OCI-LY1 (cell line): ENCODE data around the gene POU4F1.

Experiments
- H2AFZ ChIP-seq: fragments of 200-600 bp; sonication (generic), shearing (Covaris generic); 2 replicates; pipeline ENCODE4 v1.6.0; 2014; ENCODE audit warnings: antibody characterized with exemption, mild to moderate bottlenecking, low read length
- H3F3A ChIP-seq: fragments of 200-600 bp; sonication (generic), shearing (Covaris generic); 2 replicates; pipeline ENCODE4 v1.6.0; 2014; ENCODE audit warnings: mild to moderate bottlenecking, antibody characterized with exemption, low read length, moderate library complexity; ENCODE audit not compliant: insufficient read depth
- H3K27ac ChIP-seq: fragments of 200-600 bp; sonication (generic); 2 replicates; pipeline ENCODE4 v1.5.1; 2014; ENCODE audit warnings: low read length, mixed run types, mild to moderate bottlenecking, low read depth; ENCODE audit not compliant: poor library complexity, severe bottlenecking
- H3K27me3 ChIP-seq: fragments of 200-600 bp; sonication (generic); 2 replicates; pipeline ENCODE4 v1.6.0; 2014; ENCODE audit warnings: antibody characterized with exemption, mild to moderate bottlenecking, low read length, moderate library complexity; ENCODE audit not compliant: insufficient read depth
- H3K36me3 ChIP-seq: fragments of 200-600 bp; sonication (generic); 2 replicates; pipeline ENCODE4 v1.6.1; 2014; ENCODE audit warnings: mild to moderate bottlenecking, antibody characterized with exemption, low read length, moderate library complexity, mixed read lengths; ENCODE audit not compliant: insufficient read depth
- H3K4me1 ChIP-seq: fragments of 200-600 bp; sonication (generic); 2 replicates; pipeline ENCODE4 v1.5.1; 2014; ENCODE audit warnings: mild to moderate bottlenecking, low read length, moderate library complexity; ENCODE audit not compliant: insufficient read depth, severe bottlenecking
- H3K4me2 ChIP-seq: fragments of 200-600 bp; sonication (generic), shearing (Covaris generic); 2 replicates; pipeline ENCODE4 v1.6.1; 2014; ENCODE audit warnings: low read length
- H3K4me3 ChIP-seq: fragments of 200-600 bp; sonication (generic); 2 replicates; pipeline ENCODE4 v1.5.1; 2014; ENCODE audit warnings: low read length, low read depth, mild to moderate bottlenecking, mixed read lengths; ENCODE audit not compliant: poor library complexity, severe bottlenecking
- H3K79me2 ChIP-seq: fragments of 200-600 bp; shearing (Covaris generic); 2 replicates; pipeline ENCODE4 v1.6.1; 2016; ENCODE audit warnings: mixed run types, low read length, mixed read lengths; ENCODE audit not compliant: insufficient read depth
- H3K9ac ChIP-seq: fragments of 200-600 bp; sonication (generic), shearing (Covaris generic); 2 replicates; pipeline ENCODE4 v1.6.1; 2014; ENCODE audit warnings: mild to moderate bottlenecking, low read length, mixed read lengths
- H3K9me2 ChIP-seq: fragments of 200-600 bp; sonication (generic), shearing (Covaris generic); 2 replicates; pipeline ENCODE4 v1.6.1; 2014; ENCODE audit warnings: low read depth, mild to moderate bottlenecking, low read length, mixed read lengths
- H3K9me3 ChIP-seq: fragments of 200-600 bp; shearing (Covaris generic); 2 replicates; pipeline ENCODE4 v1.6.1; 2014; ENCODE audit warnings: low read length, mixed read lengths
- H4K20me1 ChIP-seq: fragments of 200-600 bp; sonication (generic), shearing (Covaris generic); 2 replicates; pipeline ENCODE4 v1.6.0; 2016; ENCODE audit warnings: mild to moderate bottlenecking, low read length; ENCODE audit not compliant: insufficient read depth
- EZH2 ChIP-seq: fragments of 200-600 bp; sonication (generic), shearing (Covaris generic); IDR thresholded peaks from 2 replicates; pipeline ENCODE4 v1.8.0; 2017; ENCODE audit warnings: borderline replicate concordance, mixed run types, mild to moderate bottlenecking, antibody characterized with exemption, low read length, moderate library complexity, mixed read lengths
- TF ChIP-seq, protein P1 (sequence below): fragments of 200-600 bp; sonication (generic), shearing (Covaris generic); IDR thresholded peaks from 2 replicates; pipeline ENCODE4 v1.5.1; 2017; ENCODE audit warnings: mild to moderate bottlenecking, antibody characterized with exemption, low read length, moderate library complexity, mixed read lengths

POU4F1 gene

DNA sequence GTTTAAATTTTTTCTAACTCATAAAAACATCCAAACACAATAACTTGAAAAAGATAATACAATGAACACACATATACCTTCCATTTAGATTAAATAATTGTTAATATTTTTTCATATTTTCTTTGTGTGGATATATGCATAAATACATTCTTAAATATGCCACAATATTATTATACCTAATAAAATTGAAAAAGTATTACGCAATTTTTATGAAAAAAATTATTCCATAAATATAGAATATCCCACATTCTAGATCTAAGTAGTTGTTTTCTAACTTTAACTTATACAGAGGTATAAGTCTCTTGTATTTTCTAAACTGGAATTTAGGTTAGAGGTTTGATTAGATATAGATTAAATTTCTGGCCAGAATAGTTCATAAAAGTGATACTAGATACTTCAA lies 34.3 kb downstream of the POU4F1 start:
- no peak for TF ChIP-seq EZH2
- TF ChIP-seq, protein P1, sequence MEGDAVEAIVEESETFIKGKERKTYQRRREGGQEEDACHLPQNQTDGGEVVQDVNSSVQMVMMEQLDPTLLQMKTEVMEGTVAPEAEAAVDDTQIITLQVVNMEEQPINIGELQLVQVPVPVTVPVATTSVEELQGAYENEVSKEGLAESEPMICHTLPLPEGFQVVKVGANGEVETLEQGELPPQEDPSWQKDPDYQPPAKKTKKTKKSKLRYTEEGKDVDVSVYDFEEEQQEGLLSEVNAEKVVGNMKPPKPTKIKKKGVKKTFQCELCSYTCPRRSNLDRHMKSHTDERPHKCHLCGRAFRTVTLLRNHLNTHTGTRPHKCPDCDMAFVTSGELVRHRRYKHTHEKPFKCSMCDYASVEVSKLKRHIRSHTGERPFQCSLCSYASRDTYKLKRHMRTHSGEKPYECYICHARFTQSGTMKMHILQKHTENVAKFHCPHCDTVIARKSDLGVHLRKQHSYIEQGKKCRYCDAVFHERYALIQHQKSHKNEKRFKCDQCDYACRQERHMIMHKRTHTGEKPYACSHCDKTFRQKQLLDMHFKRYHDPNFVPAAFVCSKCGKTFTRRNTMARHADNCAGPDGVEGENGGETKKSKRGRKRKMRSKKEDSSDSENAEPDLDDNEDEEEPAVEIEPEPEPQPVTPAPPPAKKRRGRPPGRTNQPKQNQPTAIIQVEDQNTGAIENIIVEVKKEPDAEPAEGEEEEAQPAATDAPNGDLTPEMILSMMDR, result no peak
- Histone ChIP-seq H2AFZ (no peak overlapping the region), H3K9me3 (no peaks in the 10 kb centered on the region)

DNA sequence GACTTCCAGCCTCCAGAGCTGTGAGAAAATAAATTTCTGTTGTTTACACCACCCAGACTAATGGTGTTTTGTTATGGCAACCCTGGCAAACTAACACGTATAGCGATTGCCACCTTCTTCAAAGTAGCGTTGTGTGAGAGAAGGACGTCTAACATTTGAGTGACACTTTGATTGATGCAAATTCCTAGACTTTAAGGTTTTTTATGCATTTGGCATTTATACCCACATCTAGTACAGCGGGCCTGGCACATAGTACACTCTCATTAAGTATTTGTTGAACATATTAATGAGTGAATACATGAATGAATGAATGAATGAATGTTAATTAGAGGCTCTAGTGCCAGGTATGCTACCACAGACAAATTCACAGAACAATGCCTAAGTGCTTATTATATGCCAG lies 36.7 kb downstream of the POU4F1 start:
- Histone ChIP-seq H2AFZ (no peak overlapping the region), H3K9ac (no peak overlapping the region), H3K79me2 (no peaks in the 10 kb centered on the region), H3K4me2 (no peak overlapping the region), H3K9me3 (no peaks in the 10 kb centered on the region), H3K27ac (no peak overlapping the region), H3K4me3 (no peak overlapping the region), H3K36me3 (no peaks in the 10 kb centered on the region), H3K4me1 (no peaks in the 10 kb centered on the region), H3K9me2 (no peaks in the 10 kb centered on the region), H3K27me3 (no peaks in the 10 kb centered on the region), H3F3A (no peaks in the 10 kb centered on the region), H4K20me1 (no peaks in the 10 kb centered on the region)
- no peak for TF ChIP-seq EZH2
- TF ChIP-seq, protein P1, result no peak

More for the DNA sequence above, 34.3 kb downstream of the POU4F1 start:
- Histone ChIP-seq H3K4me2 (no peak overlapping the region), H3F3A (no peaks in the 10 kb centered on the region), H3K27ac (no peak overlapping the region), H3K9ac (no peak overlapping the region), H3K4me3 (no peak overlapping the region), H3K4me1 (no peaks in the 10 kb centered on the region), H3K9me2 (no peaks in the 10 kb centered on the region), H3K36me3 (no peaks in the 10 kb centered on the region), H3K27me3 (no peaks in the 10 kb centered on the region), H3K79me2 (no peaks in the 10 kb centered on the region), H4K20me1 (no peaks in the 10 kb centered on the region)

DNA sequence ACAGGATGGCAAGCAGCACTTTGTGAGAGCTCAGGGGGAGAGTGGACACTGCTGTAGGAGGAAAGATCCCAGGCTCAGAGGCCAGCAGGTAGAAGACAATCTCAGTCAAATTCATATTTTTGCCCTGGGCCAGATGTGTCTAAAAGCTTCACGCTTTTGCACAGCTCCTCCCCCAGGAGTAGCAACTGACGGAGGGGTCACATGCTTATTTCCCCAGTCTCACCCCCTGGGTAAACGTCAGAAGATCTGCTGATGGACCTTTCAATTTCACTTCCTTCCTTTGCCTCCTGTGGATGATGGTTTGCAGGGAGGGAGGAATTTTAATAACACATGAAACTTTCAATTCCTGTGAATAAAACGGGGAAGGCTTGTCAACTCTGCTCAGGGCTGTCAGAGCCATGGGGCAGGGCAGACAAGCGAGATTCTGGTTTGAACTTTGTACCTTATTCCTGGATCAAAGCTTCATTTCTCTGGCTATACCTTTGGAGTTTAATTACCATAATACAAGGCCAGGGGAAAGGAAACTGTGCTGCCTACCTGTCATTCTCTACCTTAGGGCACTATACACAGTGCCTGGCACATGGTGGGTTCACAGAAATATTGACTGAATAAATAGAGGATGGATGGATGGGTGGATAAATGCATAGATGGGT lies 41.0 kb downstream of the POU4F1 start:
- H3K79me2 ChIP-seq, result no peaks in the 10 kb centered on the region
- H4K20me1 ChIP-seq, result no peaks in the 10 kb centered on the region
- no peaks in the 10 kb centered on the region for H3K9me3 ChIP-seq
- TF ChIP-seq, protein P1, result no peak
- no peak for TF ChIP-seq EZH2
- no peak overlapping the region for H3K27ac ChIP-seq
- no peaks in the 10 kb centered on the region for H3K36me3 ChIP-seq
- no peak overlapping the region for H3K9ac ChIP-seq
- no peaks in the 10 kb centered on the region for H3F3A ChIP-seq
- no peak overlapping the region for H2AFZ ChIP-seq
- no peak overlapping the region for H3K4me2 ChIP-seq
- no peaks in the 10 kb centered on the region for H3K27me3 ChIP-seq
- no peaks in the 10 kb centered on the region for H3K4me1 ChIP-seq
- no peaks in the 10 kb centered on the region for H3K9me2 ChIP-seq
- H3K4me3 ChIP-seq, result no peak overlapping the region
